SK-N-MC (cell line): ENCODE measurements around the gene CDAN1.
A peak's percentile ranks its signal among the peaks of the same experiment; 100 is the strongest.

Source experiments
- DNase-seq: peaks from one replicate; pipeline ENCODE4 v3.0.0-alpha.2; 2011; ENCODE audit warnings: low read depth, low spot score
- H3K27ac ChIP-seq: fragments of 200-600 bp; sonication (generic); 2 replicates; pipeline ENCODE4 v1.5.1; 2016; ENCODE audit warnings: mixed run types
- H3K36me3 ChIP-seq: fragments of 200-600 bp; sonication (generic); 2 replicates; pipeline ENCODE4 v1.6.1; 2017; ENCODE audit warnings: antibody characterized with exemption, low read length, mixed read lengths; ENCODE audit not compliant: insufficient read depth
- H3K4me3 ChIP-seq: fragments of 200-600 bp; sonication (generic); 2 replicates; pipeline ENCODE4 v1.5.1; 2016
- H3K9ac ChIP-seq: fragments of 200-600 bp; sonication (generic); 2 replicates; pipeline ENCODE4 v1.8.0; 2017; ENCODE audit warnings: mixed run types, mixed read lengths; ENCODE audit not compliant: insufficient read length
- H3K9me3 ChIP-seq: fragments of 200-600 bp; sonication (generic); 2 replicates; pipeline ENCODE4 v1.6.1; 2017; ENCODE audit warnings: low read depth, mild to moderate bottlenecking, antibody characterized with exemption, low read length, moderate library complexity, mixed read lengths
- EZH2 ChIP-seq: fragments of 200-600 bp; sonication (generic); IDR thresholded peaks from one replicate; pipeline ENCODE4 v1.6.1; 2017; ENCODE audit warnings: antibody characterized with exemption
- FOXP2 ChIP-seq: optimal IDR thresholded peaks from 2 replicates; pipeline ENCODE3; 2011; ENCODE audit warnings: mild to moderate bottlenecking, moderate library complexity; ENCODE audit not compliant: insufficient read depth; ENCODE audit errors: extremely low read length, control extremely low read depth
- POLR2AphosphoS5 ChIP-seq: IDR thresholded peaks from 2 replicates; pipeline ENCODE4 v1.6.1; 2012; ENCODE audit warnings: mild to moderate bottlenecking, low read depth, low read length, borderline replicate concordance

CDAN1 gene

DNA sequence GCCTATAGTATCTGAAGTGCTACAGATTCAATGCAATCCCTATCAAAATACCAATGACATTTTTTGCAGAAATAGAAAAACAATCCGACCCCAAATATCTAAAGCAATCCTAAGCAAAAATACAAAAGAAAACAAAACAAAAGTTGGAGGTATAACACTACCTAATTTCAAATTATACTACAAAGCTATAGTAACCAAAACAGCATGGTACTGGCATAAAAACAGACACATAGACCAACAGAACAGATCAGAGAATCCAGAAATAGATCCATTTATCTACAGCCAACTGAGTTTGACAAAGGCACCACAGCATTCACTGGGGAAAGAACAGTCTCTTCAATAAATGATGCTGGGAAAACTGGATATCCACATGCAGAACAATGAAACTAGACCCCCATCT is 23.8 kb upstream of the CDAN1 start:
- DNase-seq = no peak
- no peak overlapping the region for H3K27ac ChIP-seq
- H3K9me3 ChIP-seq = peaks cover 5% of the 10 kb centered on the region; the same call in 1 of the 2 replicates
- no peak for TF ChIP-seq POLR2AphosphoS5
- no peak for TF ChIP-seq EZH2
- no peak for TF ChIP-seq FOXP2
- H3K36me3 ChIP-seq = no peaks in the 10 kb centered on the region
- H3K4me3 ChIP-seq = no peak overlapping the region
- no peak overlapping the region for H3K9ac ChIP-seq

DNA sequence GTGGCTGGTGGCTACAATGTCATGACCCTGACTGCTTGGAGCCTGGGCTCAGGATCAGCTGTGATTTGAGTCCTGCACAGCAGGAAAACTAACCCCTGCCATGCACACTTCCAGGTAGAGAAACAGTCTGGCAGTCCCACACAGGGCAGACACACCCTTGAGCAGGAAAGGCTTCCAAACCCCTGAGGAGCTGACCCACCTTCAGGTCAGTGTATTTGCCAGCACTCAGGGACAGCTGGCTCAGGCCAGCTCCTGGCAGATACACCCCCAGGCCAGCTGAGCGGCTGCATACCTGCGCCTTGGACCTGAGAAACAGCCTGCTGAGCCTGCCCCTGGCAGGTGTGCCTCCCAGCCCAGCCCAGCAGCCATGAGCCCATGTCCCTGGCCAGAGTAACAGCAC is 22.2 kb upstream of the CDAN1 start:
- Histone ChIP-seq H3K9ac (no peak overlapping the region), H3K9me3 (peaks cover 5% of the 10 kb centered on the region; the same call in 1 of the 2 replicates), H3K4me3 (no peak overlapping the region), H3K27ac (no peak overlapping the region), H3K36me3 (no peaks in the 10 kb centered on the region)
- TF ChIP-seq POLR2AphosphoS5 = no peak
- no peak for TF ChIP-seq EZH2
- TF ChIP-seq FOXP2 = no peak
- no peak for DNase-seq

DNA sequence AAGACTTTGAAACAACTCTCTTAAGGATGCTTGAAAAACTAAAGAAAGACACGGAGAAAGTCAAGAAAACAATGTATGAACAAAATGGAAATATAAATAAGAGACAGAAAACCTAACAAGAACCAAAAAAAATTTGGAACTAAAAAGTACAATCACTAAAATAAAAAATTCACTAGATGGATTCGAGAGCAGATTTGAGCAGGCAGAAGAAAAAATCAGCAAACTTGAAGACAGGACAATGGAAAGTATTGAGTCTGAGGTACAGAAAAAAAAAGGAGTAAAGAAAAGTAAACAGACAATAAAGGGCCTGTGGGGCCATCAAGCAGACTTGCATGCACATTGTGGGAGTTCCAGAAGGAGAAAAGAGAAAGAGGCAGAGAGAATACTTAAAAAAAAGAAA is 13.4 kb upstream of the CDAN1 start:
- no peak overlapping the region for H3K9ac ChIP-seq
- H3K9me3 ChIP-seq = no peaks in the 10 kb centered on the region
- peaks cover 5% of the 10 kb centered on the region for H3K36me3 ChIP-seq
- no peak for TF ChIP-seq POLR2AphosphoS5
- no peak for TF ChIP-seq EZH2
- no peak for TF ChIP-seq FOXP2
- H3K27ac ChIP-seq = no peak overlapping the region
- no peak for DNase-seq
- H3K4me3 ChIP-seq = no peak overlapping the region

DNA sequence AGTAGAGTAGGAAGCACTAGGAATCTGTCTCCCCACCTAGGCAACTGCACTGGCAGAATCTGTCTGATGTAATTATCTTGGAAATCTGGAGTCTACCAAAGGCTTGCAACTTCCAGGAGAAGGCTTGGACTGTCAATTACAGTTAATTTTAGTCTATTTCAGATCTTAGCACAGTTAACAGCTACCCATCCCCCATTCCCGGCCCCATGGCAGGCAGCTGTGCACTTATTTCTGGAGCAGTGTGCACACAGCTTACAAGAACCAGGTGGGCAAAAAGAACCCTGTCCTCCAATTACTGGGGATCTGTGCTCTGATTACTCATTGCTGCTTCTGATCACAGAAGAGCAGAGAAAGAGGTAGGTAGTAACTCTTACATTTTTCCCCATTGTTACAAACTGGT is 12.3 kb upstream of the CDAN1 start:
- H3K36me3 ChIP-seq = peaks cover 5% of the 10 kb centered on the region
- no peak for TF ChIP-seq POLR2AphosphoS5
- TF ChIP-seq FOXP2 = no peak
- no peak for TF ChIP-seq EZH2
- no peaks in the 10 kb centered on the region for H3K9me3 ChIP-seq
- DNase-seq = no peak
- H3K9ac ChIP-seq = no peak overlapping the region
- no peak overlapping the region for H3K27ac ChIP-seq
- H3K4me3 ChIP-seq = no peak overlapping the region

DNA sequence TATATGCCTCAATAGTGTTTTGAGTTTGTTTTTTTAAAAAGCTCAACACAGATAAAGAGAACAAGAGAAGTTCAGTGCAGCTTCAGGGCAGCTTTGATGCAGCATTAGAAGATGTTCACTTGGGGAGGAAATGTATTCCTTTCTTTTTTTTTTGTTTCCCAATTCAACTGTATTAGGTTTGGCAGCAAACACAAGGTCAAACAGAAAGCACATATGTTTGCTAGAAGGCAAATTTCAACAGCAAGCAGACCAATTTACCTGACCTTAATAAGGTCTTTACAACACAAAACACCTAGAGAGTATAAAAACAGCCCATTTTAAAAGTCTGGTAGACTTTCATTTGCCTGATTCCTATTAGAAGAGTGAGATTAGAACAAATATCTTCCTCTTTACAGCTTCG is 7.3 kb upstream of the CDAN1 start:
- no peak overlapping the region for H3K4me3 ChIP-seq
- no peak for DNase-seq
- TF ChIP-seq EZH2 (no peak), FOXP2 (no peak)
- H3K27ac ChIP-seq = no peak overlapping the region
- H3K9ac ChIP-seq = no peak overlapping the region
- peaks cover 5% of the 10 kb centered on the region; the same call in 1 of the 2 replicates for H3K36me3 ChIP-seq
- no peaks in the 10 kb centered on the region for H3K9me3 ChIP-seq

DNA sequence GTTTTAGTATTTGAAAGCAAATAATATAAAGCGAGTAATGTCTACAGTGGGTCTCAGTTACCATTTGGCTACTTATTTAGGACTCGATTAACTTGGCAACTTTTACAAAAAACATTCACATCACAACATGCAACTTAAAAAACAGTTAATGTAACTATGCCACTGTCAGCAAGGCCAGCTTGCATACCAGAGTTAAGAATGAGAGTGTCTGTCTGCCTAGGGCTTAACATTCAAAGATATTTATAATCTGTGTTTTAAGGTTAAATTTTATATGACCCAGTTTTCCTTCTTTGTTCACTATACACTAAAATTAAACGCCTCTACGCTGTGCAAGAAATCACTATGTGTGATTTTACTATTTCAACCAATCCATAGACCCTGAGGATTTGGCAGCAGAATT is 5.2 kb upstream of the CDAN1 start:
- peak overlapping the region; percentile 95 for H3K27ac ChIP-seq
- no peak for DNase-seq
- peak overlapping the region; percentile 69 for H3K4me3 ChIP-seq
- H3K9me3 ChIP-seq = no peaks in the 10 kb centered on the region
- TF ChIP-seq FOXP2 = no peak
- no peak for TF ChIP-seq EZH2
- no peak for TF ChIP-seq POLR2AphosphoS5
- peaks cover 5% of the 10 kb centered on the region; the same call in 1 of the 2 replicates for H3K36me3 ChIP-seq
- peak overlapping the region; percentile 20 for H3K9ac ChIP-seq

DNA sequence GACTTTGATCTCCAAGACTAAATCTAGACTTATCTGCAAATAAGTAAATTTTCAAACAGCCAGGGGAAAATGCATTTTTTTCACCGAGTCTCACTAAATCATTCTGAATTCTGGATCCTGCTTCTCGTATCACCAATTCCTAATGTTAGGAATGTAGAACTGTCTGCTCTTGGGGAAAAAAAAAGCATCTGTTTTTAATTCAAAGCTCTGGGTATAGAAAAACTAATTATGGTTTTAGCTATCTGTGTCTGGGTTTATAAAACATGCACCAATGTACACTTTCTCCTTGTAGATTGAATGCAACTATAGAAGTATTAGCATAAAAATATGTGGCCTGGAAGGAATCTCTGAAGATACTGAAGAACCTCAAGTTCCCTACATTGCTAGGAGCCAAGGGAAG is 4.8 kb upstream of the CDAN1 start:
- H3K4me3 ChIP-seq = peak overlapping the region; percentile 69
- peaks cover 5% of the 10 kb centered on the region; the same call in 1 of the 2 replicates for H3K36me3 ChIP-seq
- H3K9me3 ChIP-seq = no peaks in the 10 kb centered on the region
- peak overlapping the region; percentile 95 for H3K27ac ChIP-seq
- H3K9ac ChIP-seq = peak overlapping the region; percentile 20
- TF ChIP-seq POLR2AphosphoS5 (no peak), FOXP2 (no peak), EZH2 (no peak)
- peak; percentile 45 for DNase-seq

DNA sequence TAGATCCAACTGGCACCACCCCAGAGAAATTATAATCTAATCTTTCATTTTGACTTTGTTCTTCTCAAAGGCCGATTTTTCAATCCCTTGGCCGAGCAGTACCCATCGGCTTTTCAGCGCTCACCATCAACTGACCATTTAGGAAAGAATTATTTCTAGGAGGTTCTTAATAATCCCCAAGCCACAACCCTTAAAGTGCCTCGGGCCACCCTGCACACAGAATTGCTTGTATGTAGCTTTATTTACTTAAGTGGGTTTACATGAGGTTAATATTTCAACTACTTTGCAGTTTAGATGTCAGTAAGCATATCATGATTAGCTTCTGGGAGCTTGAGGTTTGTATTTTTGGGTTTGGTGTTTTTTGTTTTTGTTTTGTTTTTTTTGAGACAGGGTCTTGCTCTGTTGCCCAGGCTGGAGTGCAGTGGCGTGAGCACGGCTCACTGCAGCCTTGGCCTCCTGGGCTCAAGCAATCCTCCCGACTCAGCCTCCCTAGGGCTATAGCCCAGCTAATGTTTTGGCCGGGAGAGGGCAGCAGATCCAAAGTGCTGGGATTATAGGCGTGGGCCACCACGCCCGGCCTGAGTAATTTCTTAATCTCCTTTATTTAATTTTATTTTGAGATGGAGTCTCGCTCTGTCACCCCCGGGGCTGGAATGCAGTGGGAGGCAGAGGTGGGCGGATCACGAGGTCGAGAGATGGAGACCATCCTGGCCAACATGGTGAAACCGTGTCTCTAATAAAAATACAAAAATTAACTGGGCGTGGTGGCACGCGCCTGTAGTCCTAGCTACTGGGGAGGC is 801 bp upstream of the CDAN1 start:
- TF ChIP-seq POLR2AphosphoS5 = no peak
- TF ChIP-seq EZH2 = no peak
- TF ChIP-seq FOXP2 = no peak
- H3K4me3 ChIP-seq = peak overlapping the region; percentile 95
- peaks cover 26% of the 10 kb centered on the region; the same call in 1 of the 2 replicates for H3K36me3 ChIP-seq
- peak overlapping the region; percentile 80 for H3K27ac ChIP-seq
- no peak for DNase-seq
- H3K9ac ChIP-seq = peak overlapping the region; percentile 83
- no peaks in the 10 kb centered on the region for H3K9me3 ChIP-seq

DNA sequence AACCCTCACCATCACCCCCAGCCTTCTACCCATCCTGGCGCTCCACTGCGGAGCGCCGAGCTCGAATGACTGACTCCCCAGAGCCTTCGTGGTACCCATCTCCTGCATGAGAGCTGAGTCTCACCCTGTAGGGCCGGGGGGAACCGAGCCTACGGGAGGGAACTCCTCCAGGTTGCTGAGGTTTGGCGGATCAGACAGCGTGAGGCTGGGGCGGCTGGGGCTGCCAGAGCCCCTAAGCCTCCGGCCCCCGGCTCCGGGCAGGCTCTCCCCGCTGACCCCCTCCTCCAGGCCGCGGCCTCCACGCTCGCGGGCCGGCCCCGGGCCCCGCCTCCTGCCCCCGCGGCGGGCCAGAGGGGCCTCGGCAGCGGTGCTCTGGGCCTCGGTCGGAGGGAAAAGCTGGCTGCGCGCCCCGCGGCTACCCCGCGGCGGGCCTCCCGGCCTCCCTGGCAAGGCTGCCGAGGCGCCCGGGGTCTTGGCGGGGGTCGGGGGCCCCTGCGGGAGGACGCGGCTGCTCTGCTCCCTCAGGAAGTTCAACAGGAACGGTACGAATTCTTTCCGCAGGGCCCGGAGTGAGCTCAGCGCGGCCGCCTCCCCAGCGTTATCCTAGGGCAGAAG is 643 bp downstream of the CDAN1 start:
- no peak for DNase-seq
- Histone ChIP-seq H3K9me3 (no peaks in the 10 kb centered on the region), H3K27ac (no peak overlapping the region), H3K36me3 (peaks cover 39% of the 10 kb centered on the region), H3K9ac (peak overlapping the region; percentile 88), H3K4me3 (peak overlapping the region; percentile 95)
- TF ChIP-seq FOXP2 (no peak), EZH2 (no peak), POLR2AphosphoS5 (no peak)
